OCI-LY7 (cell line): ENCODE data around the gene PARD3.

Source experiments
- EZH2phosphoT487 ChIP-seq: fragments of 200-600 bp; sonication (generic); IDR thresholded peaks from 2 replicates; pipeline ENCODE4 v1.6.1; 2018; ENCODE audit warnings: low read depth, borderline replicate concordance, mild to moderate bottlenecking, mixed run types, antibody characterized with exemption, low read length, moderate library complexity, mixed read lengths
- TF ChIP-seq, protein P1 (sequence below): fragments of 200-600 bp; sonication (generic); conservative IDR thresholded peaks from 2 replicates; pipeline ENCODE4 v1.5.1; 2014; ENCODE audit warnings: mild to moderate bottlenecking, antibody characterized with exemption, low read length, moderate library complexity, mixed read lengths

DNA sequence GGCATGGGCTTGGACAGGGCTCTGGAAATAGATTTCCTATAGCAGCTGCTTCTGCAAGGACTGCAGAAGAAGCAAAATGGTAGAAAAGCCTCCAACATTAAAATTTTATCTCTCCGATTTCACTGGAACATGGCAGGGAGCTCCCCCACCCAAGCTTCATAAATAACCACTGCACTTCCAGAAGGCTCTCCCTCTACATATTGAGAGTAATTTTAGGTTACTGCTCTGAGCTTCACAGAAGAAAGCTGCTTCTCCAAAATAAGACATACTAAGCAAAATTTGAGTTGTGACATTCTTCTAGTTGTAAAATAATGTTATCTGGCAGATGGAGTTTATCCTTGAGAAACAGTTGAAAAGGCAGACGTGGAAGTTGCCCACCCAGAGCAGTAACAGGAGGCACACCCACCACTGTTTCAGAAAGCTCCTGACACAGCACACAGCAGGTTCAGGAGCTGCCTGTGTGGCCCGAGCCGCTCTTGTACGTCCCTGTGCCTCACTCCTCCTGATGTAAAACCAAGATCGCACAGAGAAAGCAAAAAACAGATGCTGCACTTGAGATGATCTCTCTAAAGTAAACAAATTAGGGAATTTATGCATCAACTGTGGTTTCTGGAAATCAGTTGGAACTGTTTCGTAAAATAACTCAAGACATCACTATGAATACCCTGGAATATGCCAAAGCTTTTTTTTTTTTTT, 621.0 kb downstream of the PARD3 start:
- TF ChIP-seq, protein P1, sequence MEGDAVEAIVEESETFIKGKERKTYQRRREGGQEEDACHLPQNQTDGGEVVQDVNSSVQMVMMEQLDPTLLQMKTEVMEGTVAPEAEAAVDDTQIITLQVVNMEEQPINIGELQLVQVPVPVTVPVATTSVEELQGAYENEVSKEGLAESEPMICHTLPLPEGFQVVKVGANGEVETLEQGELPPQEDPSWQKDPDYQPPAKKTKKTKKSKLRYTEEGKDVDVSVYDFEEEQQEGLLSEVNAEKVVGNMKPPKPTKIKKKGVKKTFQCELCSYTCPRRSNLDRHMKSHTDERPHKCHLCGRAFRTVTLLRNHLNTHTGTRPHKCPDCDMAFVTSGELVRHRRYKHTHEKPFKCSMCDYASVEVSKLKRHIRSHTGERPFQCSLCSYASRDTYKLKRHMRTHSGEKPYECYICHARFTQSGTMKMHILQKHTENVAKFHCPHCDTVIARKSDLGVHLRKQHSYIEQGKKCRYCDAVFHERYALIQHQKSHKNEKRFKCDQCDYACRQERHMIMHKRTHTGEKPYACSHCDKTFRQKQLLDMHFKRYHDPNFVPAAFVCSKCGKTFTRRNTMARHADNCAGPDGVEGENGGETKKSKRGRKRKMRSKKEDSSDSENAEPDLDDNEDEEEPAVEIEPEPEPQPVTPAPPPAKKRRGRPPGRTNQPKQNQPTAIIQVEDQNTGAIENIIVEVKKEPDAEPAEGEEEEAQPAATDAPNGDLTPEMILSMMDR = no peak
- TF ChIP-seq EZH2phosphoT487 = no peak
